Common myeloid progenitor, CD34-positive (primary cell): Measurements from ENCODE around the gene RBFOX1.

Source experiments
- CTCF ChIA-PET: fragments of 350-600 bp; sonication (Branson Sonifier 250); formaldehyde crosslinking; loops from one replicate; lab custom pipeline; 2021; ENCODE audit warnings: antibody characterized with exemption; lab: Charles Lee
- POLR2A ChIA-PET: fragments of 350-600 bp; sonication (Branson Sonifier 250); formaldehyde crosslinking; loops from one replicate; lab custom pipeline; 2021; ENCODE audit warnings: antibody characterized with exemption; lab: Charles Lee
- DNase-seq, 3 donors: peaks; one replicate each; pipeline versions ENCODE4 v3.0.0 to v3.0.0-alpha.2; 2013
- H3K27ac ChIP-seq, 2 experiments: 1 replicate in 1 of 2; 2 replicates in 1 of 2; pipeline ENCODE4 v1.7.0; 2013; ENCODE audit warnings: inconsistent platforms in 2 of 2, low read length in 2 of 2, mild to moderate bottlenecking in 2 of 2, low read depth in 1 of 2, moderate library complexity in 1 of 2; ENCODE audit not compliant: severe bottlenecking in 2 of 2, insufficient read depth in 1 of 2, poor library complexity in 1 of 2
- H3K27me3 ChIP-seq, 5 experiments: replicated peaks in 2 of 5; 1 replicate in 3 of 5; 2 replicates in 2 of 5; pipeline versions ENCODE4 v1.6.1 to v1.7.0; 2013; ENCODE audit warnings: low read length in 4 of 5, mild to moderate bottlenecking in 2 of 5, moderate library complexity in 2 of 5, inconsistent platforms in 1 of 5; ENCODE audit not compliant: insufficient read depth in 5 of 5, control insufficient read depth in 4 of 5
- H3K36me3 ChIP-seq, 4 experiments: 1 replicate in 2 of 4; 2 replicates in 2 of 4; pipeline versions ENCODE4 v1.6.1 to v1.7.0; 2013; ENCODE audit warnings: low read length in 3 of 4, control low read depth in 1 of 4, mild to moderate bottlenecking in 1 of 4; ENCODE audit not compliant: control insufficient read depth in 4 of 4, insufficient read depth in 4 of 4
- H3K4me1 ChIP-seq, 4 experiments: 1 replicate in 3 of 4; 2 replicates in 1 of 4; pipeline versions ENCODE4 v1.6.1 to v1.7.1; 2013; ENCODE audit warnings: low read length in 3 of 4, mild to moderate bottlenecking in 3 of 4, control low read depth in 1 of 4, inconsistent platforms in 1 of 4, moderate library complexity in 1 of 4; ENCODE audit not compliant: control insufficient read depth in 4 of 4, insufficient read depth in 4 of 4; ENCODE audit errors: control extremely low read depth in 1 of 4
- H3K4me3 ChIP-seq, 7 experiments: 1 replicate in 4 of 7; 2 replicates in 3 of 7; pipeline versions ENCODE4 v1.5.1 to v1.7.0; 2013; ENCODE audit warnings: mild to moderate bottlenecking in 7 of 7, low read length in 6 of 7, moderate library complexity in 6 of 7, inconsistent platforms in 2 of 7, low read depth in 2 of 7, control low read depth in 1 of 7; ENCODE audit not compliant: insufficient read depth in 4 of 7, control insufficient read depth in 1 of 7; ENCODE audit errors: extremely low read depth in 1 of 7
- H3K9me3 ChIP-seq, 5 experiments: 1 replicate in 4 of 5; 2 replicates in 1 of 5; pipeline versions ENCODE4 v1.6.1 to v1.7.1; 2013; ENCODE audit warnings: low read length in 4 of 5, mild to moderate bottlenecking in 2 of 5, inconsistent platforms in 1 of 5, low read depth in 1 of 5, moderate library complexity in 1 of 5; ENCODE audit not compliant: control insufficient read depth in 4 of 5, insufficient read depth in 2 of 5; ENCODE audit errors: control extremely low read depth in 1 of 5
- WGBS: methylation state at CpG from one replicate; pipeline ENCODE4 v1.1.5; 2013; ENCODE audit not compliant: insufficient coverage; 5-methylcytosine and 5-hydroxymethylcytosine counted together

RBFOX1 gene

DNA sequence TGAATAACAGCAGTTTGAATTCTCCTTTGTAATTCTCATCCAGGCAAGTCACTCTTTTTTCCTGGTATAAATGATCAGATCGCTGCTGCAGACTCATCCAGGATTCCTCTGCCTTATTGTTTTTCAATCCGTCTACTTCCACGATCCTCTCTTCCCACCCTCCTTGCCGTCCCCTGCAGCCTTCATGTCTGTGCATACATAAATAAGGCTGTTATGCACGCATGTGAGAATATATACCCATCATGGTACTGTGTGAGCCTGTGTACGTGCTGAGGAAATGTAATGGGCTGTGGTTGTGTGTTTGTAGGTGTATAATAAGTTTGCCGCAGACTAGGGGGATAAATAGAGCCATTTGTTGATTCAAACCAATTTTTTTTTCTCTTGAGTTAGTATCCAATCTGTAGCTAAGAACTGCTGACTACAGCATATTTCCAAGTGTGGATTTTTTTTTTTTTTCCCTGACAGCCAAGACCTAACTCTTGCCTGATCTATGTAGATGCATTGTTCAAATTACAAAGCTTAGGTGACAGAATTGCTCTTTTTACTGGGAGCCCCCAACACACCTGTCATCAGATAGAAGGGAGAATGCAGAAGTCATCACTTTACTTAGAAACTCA, 62.2 kb downstream of the RBFOX1 start:
- POLR2A ChIA-PET: no interaction called here
- no peak overlapping the region for H3K4me3 ChIP-seq
- no peak overlapping the region for H3K27ac ChIP-seq
- no peaks in the 10 kb centered on the region for H3K27me3 ChIP-seq
- no peaks in the 10 kb centered on the region for H3K4me1 ChIP-seq
- no peak for DNase-seq
- H3K9me3 ChIP-seq: peaks cover 0 to 2% (median 0%) of the 10 kb centered on the region in 5 experiments
- WGBS: 95% methylated on average over 4 of the region's 7 CpGs
- CTCF ChIA-PET: no interaction called here
- H3K36me3 ChIP-seq: no peaks in the 10 kb centered on the region

DNA sequence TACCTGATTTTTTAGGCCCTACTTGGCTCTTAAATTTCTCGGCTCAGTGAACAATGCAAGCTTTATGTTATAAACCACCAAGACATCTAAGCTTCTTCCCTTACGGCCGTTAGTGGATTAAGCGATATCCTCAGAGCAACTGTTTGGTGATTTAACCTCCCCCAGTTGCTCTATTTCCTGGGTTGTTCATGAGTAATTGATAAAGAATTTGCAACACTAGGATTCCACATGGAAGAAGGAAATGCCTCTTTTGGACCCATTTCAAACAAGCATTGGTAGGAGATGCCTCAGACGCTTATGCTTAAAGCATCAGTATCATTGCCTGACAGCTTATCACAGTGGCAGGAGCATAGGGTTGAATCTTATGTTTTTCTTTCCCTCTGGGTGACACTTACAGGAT, 65.3 kb downstream of the RBFOX1 start:
- ChIA-PET POLR2A (no interaction called here), CTCF (no interaction called here)
- Histone ChIP-seq H3K4me1 (no peaks in the 10 kb centered on the region), H3K27me3 (no peaks in the 10 kb centered on the region), H3K36me3 (no peaks in the 10 kb centered on the region), H3K4me3 (no peak overlapping the region), H3K27ac (no peak overlapping the region), H3K9me3 (no peaks in the 10 kb centered on the region)
- DNase-seq: no peak
- 100% methylated on average over 2 of the region's 5 CpGs for WGBS

- WGBS: 100% methylated on average over 1 of the region's 4 CpGs
- Histone ChIP-seq H3K36me3 (no peaks in the 10 kb centered on the region), H3K4me1 (no peaks in the 10 kb centered on the region), H3K4me3 (no peak overlapping the region), H3K27me3 (no peaks in the 10 kb centered on the region), H3K27ac (no peak overlapping the region), H3K9me3 (no peaks in the 10 kb centered on the region)
- CTCF ChIA-PET: no interaction called here
- no peak for DNase-seq
- POLR2A ChIA-PET: no interaction called here
These were observed 65.9 kb downstream of the RBFOX1 start for GRCh38 chr16:7398536-7398935.

DNA sequence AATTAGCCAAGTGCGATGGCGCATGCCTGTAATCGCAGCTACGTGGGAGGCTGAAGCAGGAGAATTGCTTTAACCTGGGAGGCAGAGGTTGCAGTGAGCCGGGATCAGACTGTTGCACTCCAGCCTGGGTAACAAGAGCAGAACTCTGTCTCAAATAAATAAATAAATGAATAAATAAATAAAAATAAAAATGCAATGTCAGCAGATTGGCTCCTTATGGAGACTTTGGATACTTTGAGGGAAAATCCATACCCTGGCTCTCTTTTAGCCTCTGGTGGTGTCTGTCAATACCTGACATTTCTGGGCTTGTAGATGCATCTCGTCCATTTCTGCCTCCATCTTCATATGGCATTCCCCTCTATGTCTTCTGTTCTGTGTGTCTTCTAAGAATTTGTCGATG, 66.7 kb downstream of the RBFOX1 start:
- ChIA-PET POLR2A (no interaction called here), CTCF (no interaction called here)
- no peaks in the 10 kb centered on the region for H3K9me3 ChIP-seq
- WGBS: 97% methylated on average over 4 of the region's 7 CpGs
- DNase-seq: no peak
- no peak overlapping the region for H3K4me3 ChIP-seq
- no peaks in the 10 kb centered on the region for H3K27me3 ChIP-seq
- H3K36me3 ChIP-seq: no peaks in the 10 kb centered on the region
- no peak overlapping the region for H3K27ac ChIP-seq
- H3K4me1 ChIP-seq: no peaks in the 10 kb centered on the region

DNA sequence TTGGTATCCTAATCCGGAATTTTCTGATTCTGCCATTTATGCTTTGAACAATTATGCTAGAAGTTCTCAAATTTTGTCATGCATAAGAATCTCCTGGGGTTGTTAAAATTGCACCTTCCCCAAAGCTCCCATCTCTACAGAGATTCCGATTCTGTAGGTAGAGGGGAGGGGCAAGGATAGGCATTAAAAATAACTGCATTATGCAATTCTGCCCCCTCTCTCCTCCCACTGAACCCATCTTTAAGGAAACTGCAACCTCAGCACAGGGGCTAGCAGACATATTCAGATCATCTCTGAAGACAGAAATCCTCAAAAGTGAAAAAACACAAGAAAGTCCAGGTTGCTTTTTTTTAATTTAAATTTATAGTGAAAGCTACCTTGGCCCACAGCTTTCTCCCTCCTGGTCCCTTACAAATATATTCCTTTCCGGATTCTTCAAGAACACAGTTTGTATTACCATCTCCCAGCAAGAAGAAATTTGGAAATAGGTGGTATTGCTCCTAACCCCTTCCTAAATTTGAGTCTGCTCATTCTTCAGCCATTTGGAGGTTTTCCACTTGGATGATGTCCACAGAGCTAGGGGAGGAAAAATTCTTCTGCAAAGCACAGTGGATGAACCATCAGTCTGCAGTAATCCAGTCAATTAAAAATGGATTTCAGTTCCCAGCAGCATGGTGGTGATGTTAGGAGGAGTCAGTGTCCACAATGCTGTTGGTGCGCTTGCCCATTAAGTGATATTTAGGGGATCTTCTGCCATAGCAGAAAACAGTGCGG, 67.7 kb downstream of the RBFOX1 start:
- CTCF ChIA-PET: no interaction called here
- Histone ChIP-seq H3K36me3 (no peaks in the 10 kb centered on the region), H3K4me1 (no peaks in the 10 kb centered on the region), H3K27me3 (no peaks in the 10 kb centered on the region), H3K9me3 (no peaks in the 10 kb centered on the region), H3K4me3 (no peak overlapping the region), H3K27ac (no peak overlapping the region)
- DNase-seq: no peak
- 61% methylated on average over 3 of the region's 5 CpGs for WGBS
- POLR2A ChIA-PET: no interaction called here

DNA sequence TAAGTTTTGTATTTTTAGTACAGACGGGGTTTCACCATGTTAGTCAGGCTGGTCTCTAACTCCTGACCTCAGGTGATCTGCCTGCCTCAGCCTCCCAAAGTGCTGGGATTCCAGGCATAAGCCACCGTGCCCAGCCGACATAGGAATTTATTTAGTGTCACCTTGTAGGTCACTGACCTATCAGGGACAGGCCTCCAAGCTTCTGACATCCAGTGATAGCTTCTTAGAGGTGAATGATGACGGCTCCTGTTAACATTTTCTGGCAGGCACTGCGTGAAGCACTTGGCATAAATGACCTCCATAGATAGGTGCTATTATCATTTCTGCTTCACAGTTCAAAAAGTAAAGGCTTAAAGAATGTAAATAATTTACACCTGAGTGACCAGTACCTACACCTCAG, 71.6 kb downstream of the RBFOX1 start:
- Histone ChIP-seq H3K36me3 (no peaks in the 10 kb centered on the region), H3K27ac (no peak overlapping the region), H3K4me3 (no peak overlapping the region), H3K4me1 (no peaks in the 10 kb centered on the region), H3K9me3 (no peaks in the 10 kb centered on the region), H3K27me3 (no peaks in the 10 kb centered on the region)
- no peak for DNase-seq
- 82% methylated on average over 4 of the region's 5 CpGs for WGBS
- CTCF ChIA-PET: no interaction called here
- POLR2A ChIA-PET: interaction anchor here (0.7 kb wide), 1 partner anchor 524 kb away, joined by 3 read pairs; no protein-coding TSS in a partner anchor

DNA sequence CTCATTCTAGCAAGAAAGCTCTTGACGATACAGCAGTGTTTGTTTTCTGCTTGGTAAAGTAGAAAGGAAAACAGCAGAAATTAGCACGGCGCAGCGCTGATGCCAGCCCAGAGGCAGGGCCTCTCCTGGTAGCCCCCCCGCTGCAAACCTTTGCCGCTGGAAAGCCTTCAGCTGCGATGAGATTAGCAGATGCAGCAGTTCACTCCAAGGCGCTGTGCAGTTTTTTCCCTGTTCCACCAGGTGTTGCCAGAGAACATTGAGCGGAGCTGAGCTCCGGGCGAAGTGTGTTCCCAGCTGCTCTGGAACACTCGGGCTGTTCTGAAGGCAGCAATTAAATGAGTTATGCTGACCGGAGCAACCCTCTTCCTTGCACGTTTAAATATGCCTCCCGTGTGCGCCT, 72.5 kb downstream of the RBFOX1 start:
- CTCF ChIA-PET: no interaction called here
- H3K36me3 ChIP-seq: no peaks in the 10 kb centered on the region
- no peak overlapping the region for H3K27ac ChIP-seq
- no peak overlapping the region for H3K4me3 ChIP-seq
- no peak for DNase-seq
- POLR2A ChIA-PET: no interaction called here
- H3K9me3 ChIP-seq: no peaks in the 10 kb centered on the region
- 85% methylated on average over 16 of the region's 16 CpGs for WGBS
- no peaks in the 10 kb centered on the region for H3K4me1 ChIP-seq
- H3K27me3 ChIP-seq: no peaks in the 10 kb centered on the region
